Activated CD4-positive, alpha-beta T cell treated with anti-CD3 and anti-CD28 coated beads for 36 hours (primary cell): Measurements from ENCODE around the gene VDAC1. TPM values are rescaled to one million over a fixed set of nuclear protein-coding genes. Genes with fewer than 3 reads are reported as not detected.

Experiments
- ATAC-seq: fragments of 200-7000 bp; cut with Tn5 transposase; one replicate; pipeline ENCODE4 v1.10.0; 2021; ENCODE audit warnings: mild to moderate bottlenecking, moderate library complexity
- CTCF ChIA-PET: fragments of 350-600 bp; sonication (Branson Sonifier 250); formaldehyde crosslinking; loops from one replicate; lab custom pipeline; 2021; ENCODE audit warnings: antibody characterized with exemption; lab: Charles Lee
- POLR2A ChIA-PET: fragments of 350-600 bp; sonication (Branson Sonifier 250); formaldehyde crosslinking; loops from one replicate; lab custom pipeline; 2021; ENCODE audit warnings: antibody characterized with exemption, inconsistent platforms; lab: Charles Lee
- DNase-seq: peaks from one replicate; pipeline ENCODE4 v3.0.0-alpha.2; 2020
- H3K27ac Mint-ChIP-seq: one replicate; pipeline ENCODE4 v1.8.0; 2021; ENCODE audit warnings: mixed read lengths
- H3K27me3 Mint-ChIP-seq: one replicate; pipeline ENCODE4 v1.8.0; 2021; ENCODE audit warnings: mixed read lengths
- H3K36me3 Mint-ChIP-seq: one replicate; pipeline ENCODE4 v1.8.0; 2021; ENCODE audit warnings: low read depth, mixed read lengths
- H3K4me1 Mint-ChIP-seq: one replicate; pipeline ENCODE4 v1.8.0; 2021; ENCODE audit warnings: mixed read lengths
- H3K4me3 Mint-ChIP-seq: one replicate; pipeline ENCODE4 v1.8.0; 2021; ENCODE audit warnings: mild to moderate bottlenecking, moderate library complexity, mixed read lengths
- H3K9me3 Mint-ChIP-seq: one replicate; pipeline ENCODE4 v1.8.0; 2021; ENCODE audit warnings: low read depth, mixed read lengths
- intact Hi-C, 2 experiments: fragments of 100-400 bp; cut with DNase I in 1 of 2; cut with micrococcal nuclease in 1 of 2; formaldehyde crosslinking; loops; one replicate each; pipeline versions ENCODE4 v1.14.2 to v1.15.1; 2022 to 2024; cut with DNase I, micrococcal nuclease
- total RNA-seq, 2 experiments: library from RNA; stranded (reverse); gene quantifications; one replicate each; pipeline ENCODE4 v1.2.3, GENCODE V29; 2021

The VDAC1 gene
- total RNA-seq, 2 experiments from 2014 or later, result 482 to 486 TPM

- Mint-ChIP-seq H3K27ac (peak overlapping the region; percentile 98), H3K4me1 (peaks cover 50% of the 10 kb centered on the region), H3K27me3 (no peaks in the 10 kb centered on the region), H3K9me3 (no peaks in the 10 kb centered on the region), H3K4me3 (peak overlapping the region; percentile 94), H3K36me3 (peaks cover 43% of the 10 kb centered on the region)
- ATAC-seq (peak; percentile 5), DNase-seq (peak; percentile 65)
- ChIA-PET POLR2A (interaction anchor here (0.8 to 1.8 kb wide), 4 partner anchors 11 to 172 kb away, joined by 3 to 5 read pairs (median 4); no protein-coding TSS in a partner anchor), CTCF (interaction anchor here (0.6 to 1.5 kb wide), 9 partner anchors 10 to 583 kb away, joined by 3 to 7 read pairs (median 3); no protein-coding TSS in a partner anchor)
- intact Hi-C loops, result loop anchor here (1.0 to 10.0 kb wide), 12 partner anchors 35 to 1042 kb away; partner anchors contain the start of genes C5orf15 (in 2 of the 2), JADE2 (in 2 of the 2), SEC24A (in 1 of the 2) and TCF7 (in 1 of the 2)
These were observed 754 bp downstream of the VDAC1 start for GRCh38 chr5:134003817-134004625.

GRCh38 chr5:134003064-134003816, 1.5 kb downstream of the VDAC1 start:
- peak; percentile 60 for DNase-seq
- intact Hi-C loops, result loop anchor here (5.0 to 10.0 kb wide), 2 partner anchors 522 to 524 kb away; partner anchors contain the start of gene JADE2 (in 2 of the 2)

GRCh38 chr5:134001938-134002731, 2.6 kb downstream of the VDAC1 start:
- Mint-ChIP-seq H3K9me3 (no peaks in the 10 kb centered on the region), H3K4me3 (peak overlapping the region; percentile 94), H3K27ac (peak overlapping the region; percentile 70), H3K36me3 (peaks cover 46% of the 10 kb centered on the region), H3K27me3 (no peaks in the 10 kb centered on the region), H3K4me1 (peaks cover 59% of the 10 kb centered on the region)
- ATAC-seq (no peak), DNase-seq (no peak)
- CTCF ChIA-PET, result interaction anchor here (0.6 to 1.6 kb wide), 2 partner anchors 24 to 145 kb away, joined by 3 to 6 read pairs; no protein-coding TSS in a partner anchor
- intact Hi-C loops, result loop anchor here (5.0 to 10.0 kb wide), 2 partner anchors 523 to 525 kb away; partner anchors contain the start of gene JADE2 (in 2 of the 2)
- POLR2A ChIA-PET, result no interaction called here

More at GRCh38 chr5:134003064-134003816, 1.5 kb downstream of the VDAC1 start:
- Mint-ChIP-seq H3K36me3 (peaks cover 43% of the 10 kb centered on the region), H3K4me3 (peak overlapping the region; percentile 94), H3K27ac (peak overlapping the region; percentile 98), H3K27me3 (no peaks in the 10 kb centered on the region), H3K9me3 (no peaks in the 10 kb centered on the region), H3K4me1 (peaks cover 54% of the 10 kb centered on the region)
- POLR2A ChIA-PET, result interaction anchor here (0.8 to 1.1 kb wide), 3 partner anchors 10 to 97 kb away, joined by 3 to 4 read pairs (median 3); no protein-coding TSS in a partner anchor
- CTCF ChIA-PET, result interaction anchor here (0.6 to 1.6 kb wide), 9 partner anchors 11 to 391 kb away, joined by 3 to 7 read pairs (median 3); no protein-coding TSS in a partner anchor
- ATAC-seq, result no peak

GRCh38 chr5:134000696-134001453, 3.9 kb downstream of the VDAC1 start:
- Mint-ChIP-seq H3K4me1 (peaks cover 61% of the 10 kb centered on the region), H3K36me3 (peaks cover 46% of the 10 kb centered on the region), H3K27me3 (no peaks in the 10 kb centered on the region), H3K9me3 (no peaks in the 10 kb centered on the region), H3K27ac (peak overlapping the region; percentile 19), H3K4me3 (no peak overlapping the region)
- DNase-seq (no peak), ATAC-seq (no peak)
- intact Hi-C loops, result loop anchor here (5.0 to 10.0 kb wide), 2 partner anchors 524 to 526 kb away; partner anchors contain the start of gene JADE2 (in 2 of the 2)
- POLR2A ChIA-PET, result no interaction called here
- CTCF ChIA-PET, result interaction anchor here (0.6 to 3.0 kb wide), 5 partner anchors 20 to 1254 kb away, joined by 3 to 21 read pairs (median 3); no protein-coding TSS in a partner anchor

DNA sequence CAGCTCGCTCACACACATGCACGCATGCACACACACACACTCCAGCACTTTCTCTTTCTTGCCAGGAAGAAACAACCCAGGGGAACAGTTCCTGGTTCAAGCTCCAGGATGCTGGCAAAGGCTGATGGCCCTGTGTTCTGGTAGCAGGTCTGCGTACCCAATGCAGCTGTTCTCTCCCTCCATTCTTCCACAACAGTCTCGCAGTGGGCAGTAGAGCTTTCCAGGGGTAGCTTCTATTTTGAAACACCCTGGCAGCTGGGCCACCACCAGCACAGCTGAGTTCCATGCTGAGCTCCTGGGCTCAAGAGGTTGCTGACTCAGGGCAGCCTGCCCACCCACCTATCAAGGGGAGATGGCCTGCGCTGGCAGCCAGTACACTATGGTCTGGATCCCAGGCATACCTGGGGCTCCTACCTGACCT, 4.7 kb downstream of the VDAC1 start:
- Mint-ChIP-seq H3K4me1 (peaks cover 63% of the 10 kb centered on the region), H3K9me3 (no peaks in the 10 kb centered on the region), H3K27ac (peak overlapping the region; percentile 25), H3K36me3 (peaks cover 42% of the 10 kb centered on the region), H3K4me3 (no peak overlapping the region), H3K27me3 (no peaks in the 10 kb centered on the region)
- intact Hi-C loops, result loop anchor here (5.0 to 10.0 kb wide), 2 partner anchors 525 to 527 kb away; partner anchors contain the start of gene JADE2 (in 2 of the 2)
- no peak for ATAC-seq
- no peak for DNase-seq
- ChIA-PET POLR2A (no interaction called here), CTCF (interaction anchor here (0.6 to 3.0 kb wide), 7 partner anchors 20 to 1254 kb away, joined by 3 to 21 read pairs (median 4); no protein-coding TSS in a partner anchor)

DNA sequence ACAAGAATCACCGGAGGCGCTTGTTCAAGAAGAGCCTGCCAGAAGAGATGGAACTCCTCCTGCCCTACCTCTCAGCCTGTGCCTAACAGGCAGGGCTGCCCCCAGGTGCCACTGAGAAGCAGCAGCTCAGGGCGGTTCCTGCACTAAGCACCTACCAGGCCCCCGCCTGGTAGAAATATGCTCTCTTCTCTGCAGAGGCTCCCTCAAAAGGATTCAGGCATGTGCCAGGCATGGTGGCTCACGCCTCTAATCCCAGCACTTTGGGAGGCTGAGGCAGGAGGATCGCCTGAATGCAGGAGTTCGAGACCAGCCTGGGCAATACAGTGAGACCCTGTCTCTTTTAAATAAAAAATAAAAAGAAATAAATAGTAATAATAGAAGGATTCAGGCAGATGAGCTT, 6.0 kb downstream of the VDAC1 start:
- intact Hi-C loops, result no loop called here
- Mint-ChIP-seq H3K27ac (peak overlapping the region; percentile 44), H3K36me3 (peaks cover 42% of the 10 kb centered on the region), H3K4me1 (peaks cover 74% of the 10 kb centered on the region), H3K4me3 (no peak overlapping the region), H3K9me3 (no peaks in the 10 kb centered on the region), H3K27me3 (no peaks in the 10 kb centered on the region)
- ATAC-seq, result no peak
- POLR2A ChIA-PET, result interaction anchor here (0.6 to 0.8 kb wide), 2 partner anchors 76 to 154 kb away, joined by 3 read pairs; no protein-coding TSS in a partner anchor
- CTCF ChIA-PET, result interaction anchor here (1.0 to 3.0 kb wide), 4 partner anchors 18 to 41 kb away, joined by 3 to 21 read pairs (median 6); no protein-coding TSS in a partner anchor
- DNase-seq, result no peak

DNA sequence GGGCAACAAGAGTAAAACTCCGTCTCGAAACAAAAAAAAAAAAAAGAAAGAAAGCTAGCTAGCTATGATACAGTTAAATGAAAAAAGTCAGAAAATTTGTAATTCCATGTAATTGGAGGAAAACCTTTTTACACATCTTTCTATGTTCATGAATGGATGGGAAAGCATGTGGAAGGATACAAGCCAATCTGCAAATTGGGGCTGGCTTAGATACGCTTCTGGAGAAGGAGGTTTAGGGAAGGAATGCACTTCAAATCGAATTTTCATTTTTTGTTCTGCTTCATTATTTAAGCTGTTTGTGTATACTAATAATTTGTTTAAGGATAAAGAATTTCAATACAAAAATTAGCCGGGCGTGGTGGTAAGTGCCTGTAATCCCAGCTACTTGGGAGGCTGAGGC, 6.7 kb downstream of the VDAC1 start:
- ATAC-seq (no peak), DNase-seq (no peak)
- peaks cover 34% of the 10 kb centered on the region for H3K36me3 Mint-ChIP-seq
- H3K9me3 Mint-ChIP-seq, result no peaks in the 10 kb centered on the region
- H3K27ac Mint-ChIP-seq, result no peak overlapping the region
- peaks cover 76% of the 10 kb centered on the region for H3K4me1 Mint-ChIP-seq
- ChIA-PET CTCF (interaction anchor here (0.6 to 3.0 kb wide), 5 partner anchors 11 to 1056 kb away, joined by 3 to 21 read pairs (median 5); no protein-coding TSS in a partner anchor), POLR2A (interaction anchor here (0.6 to 0.8 kb wide), 2 partner anchors 154 to 155 kb away, joined by 3 to 4 read pairs; no protein-coding TSS in a partner anchor)
- intact Hi-C loops, result no loop called here
- H3K4me3 Mint-ChIP-seq, result no peak overlapping the region
- H3K27me3 Mint-ChIP-seq, result no peaks in the 10 kb centered on the region

DNA sequence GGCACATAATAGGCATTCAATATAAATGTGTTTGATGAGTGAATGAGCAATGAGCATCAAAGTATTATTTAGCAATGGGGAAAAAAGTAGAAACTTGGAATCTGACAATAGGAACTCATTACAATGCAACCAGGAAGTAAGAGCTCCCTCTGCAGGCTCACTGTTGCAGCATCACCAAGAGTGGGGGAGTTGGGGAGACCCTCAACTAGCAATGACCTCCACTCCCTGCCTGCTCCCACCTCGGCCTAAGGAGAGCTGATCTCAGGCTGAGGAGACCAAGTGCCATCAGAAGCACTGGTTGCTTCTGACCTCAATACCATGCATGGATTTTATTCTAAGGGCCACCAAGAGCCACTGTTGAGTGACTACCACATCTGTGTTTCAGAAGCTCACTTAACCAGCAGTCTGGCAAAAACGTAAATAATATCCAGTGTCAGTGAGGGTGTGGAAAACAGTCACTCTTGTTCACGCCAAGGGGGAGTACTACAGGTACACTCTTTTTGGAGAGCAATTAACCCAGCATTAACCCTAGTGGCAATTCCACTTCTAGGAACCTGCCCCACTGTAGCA, 8.0 kb downstream of the VDAC1 start:
- ChIA-PET POLR2A (no interaction called here), CTCF (interaction anchor here (0.6 to 2.6 kb wide), 11 partner anchors 8 to 581 kb away, joined by 3 to 11 read pairs (median 4); partner anchors contain the start of gene VDAC1)
- no peak overlapping the region for H3K27ac Mint-ChIP-seq
- ATAC-seq (no peak), DNase-seq (peak; percentile 29)
- peaks cover 63% of the 10 kb centered on the region for H3K4me1 Mint-ChIP-seq
- H3K27me3 Mint-ChIP-seq, result no peaks in the 10 kb centered on the region
- peaks cover 21% of the 10 kb centered on the region for H3K36me3 Mint-ChIP-seq
- no peak overlapping the region for H3K4me3 Mint-ChIP-seq
- no peaks in the 10 kb centered on the region for H3K9me3 Mint-ChIP-seq
- intact Hi-C loops, result no loop called here

GRCh38 chr5:133995883-133996563, 8.8 kb downstream of the VDAC1 start:
- H3K9me3 Mint-ChIP-seq, result no peaks in the 10 kb centered on the region
- H3K27me3 Mint-ChIP-seq, result no peaks in the 10 kb centered on the region
- DNase-seq, result no peak
- H3K36me3 Mint-ChIP-seq, result peaks cover 21% of the 10 kb centered on the region
- no peak overlapping the region for H3K4me3 Mint-ChIP-seq
- no peak for ATAC-seq
- no peak overlapping the region for H3K27ac Mint-ChIP-seq
- intact Hi-C loops, result no loop called here
- POLR2A ChIA-PET, result no interaction called here
- peaks cover 57% of the 10 kb centered on the region for H3K4me1 Mint-ChIP-seq
- CTCF ChIA-PET, result interaction anchor here (0.6 to 2.6 kb wide), 9 partner anchors 9 to 307 kb away, joined by 3 to 11 read pairs (median 4); partner anchors contain the start of gene VDAC1
